ENCODE results near the gene RASA3. TPM values are rescaled to one million over a fixed set of nuclear protein-coding genes. Genes with fewer than 3 reads are reported as not detected.

RASA3 gene
- total RNA-seq, 1 experiment from 2014 or later = 9.1 TPM

DNA sequence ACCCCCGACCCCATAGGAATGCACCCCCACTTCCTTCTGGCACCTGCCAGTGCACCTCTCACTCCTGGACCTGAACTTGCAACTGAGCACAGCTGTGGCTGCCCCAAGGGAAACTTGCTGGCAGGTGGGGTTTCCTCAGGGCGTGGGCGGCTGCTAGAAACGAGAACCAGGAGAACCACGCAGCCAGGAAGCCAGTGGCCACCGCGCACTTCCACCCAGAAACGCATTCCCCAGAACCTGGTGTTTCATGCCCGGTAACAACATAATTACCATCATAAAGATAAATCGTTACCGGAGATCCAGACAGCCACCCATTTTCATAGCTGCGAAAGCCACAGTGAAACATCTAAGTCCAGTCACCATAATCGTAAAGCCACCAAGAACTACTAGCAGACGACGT is 83.4 kb downstream of the RASA3 start:
- H3K4me1 Mint-ChIP-seq (ENCODE audit: insufficient read depth, unreplicated experiment) = no peaks in the 10 kb centered on the region
- TF ChIP-seq, protein P1, sequence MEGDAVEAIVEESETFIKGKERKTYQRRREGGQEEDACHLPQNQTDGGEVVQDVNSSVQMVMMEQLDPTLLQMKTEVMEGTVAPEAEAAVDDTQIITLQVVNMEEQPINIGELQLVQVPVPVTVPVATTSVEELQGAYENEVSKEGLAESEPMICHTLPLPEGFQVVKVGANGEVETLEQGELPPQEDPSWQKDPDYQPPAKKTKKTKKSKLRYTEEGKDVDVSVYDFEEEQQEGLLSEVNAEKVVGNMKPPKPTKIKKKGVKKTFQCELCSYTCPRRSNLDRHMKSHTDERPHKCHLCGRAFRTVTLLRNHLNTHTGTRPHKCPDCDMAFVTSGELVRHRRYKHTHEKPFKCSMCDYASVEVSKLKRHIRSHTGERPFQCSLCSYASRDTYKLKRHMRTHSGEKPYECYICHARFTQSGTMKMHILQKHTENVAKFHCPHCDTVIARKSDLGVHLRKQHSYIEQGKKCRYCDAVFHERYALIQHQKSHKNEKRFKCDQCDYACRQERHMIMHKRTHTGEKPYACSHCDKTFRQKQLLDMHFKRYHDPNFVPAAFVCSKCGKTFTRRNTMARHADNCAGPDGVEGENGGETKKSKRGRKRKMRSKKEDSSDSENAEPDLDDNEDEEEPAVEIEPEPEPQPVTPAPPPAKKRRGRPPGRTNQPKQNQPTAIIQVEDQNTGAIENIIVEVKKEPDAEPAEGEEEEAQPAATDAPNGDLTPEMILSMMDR (IDR thresholded peaks at IDR 0.05; ENCODE audit: unreplicated experiment) = no peak
- intact Hi-C loops (cut with micrococcal nuclease) = no loop called here
- H3K27me3 Mint-ChIP-seq (ENCODE audit: insufficient read depth, unreplicated experiment) = no peaks in the 10 kb centered on the region
- BruUV-seq (replicated peaks) = no TSS peak
- ChIA-PET POLR2A (interaction anchor here (0.5 to 0.6 kb wide), 2 partner anchors 63 to 240 kb away, joined by 3 read pairs; no protein-coding TSS in a partner anchor), CTCF (interaction anchor here (1.1 kb wide), 1 partner anchor 185 kb away, joined by 3 read pairs; no protein-coding TSS in a partner anchor)
- no peaks in the 10 kb centered on the region for H3K9me3 Mint-ChIP-seq (ENCODE audit: unreplicated experiment)
- DNase-seq (ENCODE audit: unreplicated experiment) = no peak
- H3K4me3 Mint-ChIP-seq (ENCODE audit: unreplicated experiment) = no peak overlapping the region
- H3K27ac Mint-ChIP-seq (ENCODE audit: low read depth, unreplicated experiment) = no peak overlapping the region
- peaks cover 7% of the 10 kb centered on the region for H3K36me3 Mint-ChIP-seq (ENCODE audit: insufficient read depth, unreplicated experiment)

DNA sequence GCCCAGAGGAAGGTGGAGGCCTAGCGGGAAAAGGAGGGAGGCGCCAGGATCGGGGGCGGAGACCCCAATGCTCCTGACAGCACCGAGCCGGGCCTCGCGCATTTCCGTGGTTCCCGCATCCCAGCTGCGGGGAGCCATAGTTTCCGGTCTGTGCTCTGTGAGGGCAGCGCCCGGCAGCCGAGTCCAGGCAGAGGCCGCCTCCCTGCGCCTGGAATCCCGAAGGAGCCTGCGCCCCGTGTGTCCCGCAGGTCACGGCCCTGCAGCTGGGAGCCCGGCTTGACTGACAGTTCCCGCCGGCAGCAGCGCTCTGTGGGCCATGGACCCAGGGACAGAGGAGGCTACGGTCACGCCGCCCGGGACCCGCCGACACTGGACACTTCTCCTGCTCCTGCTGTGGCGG is 84.0 kb downstream of the RASA3 start:
- Mint-ChIP-seq H3K27me3 (ENCODE audit: insufficient read depth, unreplicated experiment) (no peaks in the 10 kb centered on the region), H3K4me3 (ENCODE audit: unreplicated experiment) (no peak overlapping the region), H3K4me1 (ENCODE audit: insufficient read depth, unreplicated experiment) (no peaks in the 10 kb centered on the region), H3K36me3 (ENCODE audit: insufficient read depth, unreplicated experiment) (peaks cover 7% of the 10 kb centered on the region), H3K27ac (ENCODE audit: low read depth, unreplicated experiment) (no peak overlapping the region), H3K9me3 (ENCODE audit: unreplicated experiment) (no peaks in the 10 kb centered on the region)
- intact Hi-C loops (cut with micrococcal nuclease) = no loop called here
- TF ChIP-seq, protein P1 (IDR thresholded peaks at IDR 0.05; ENCODE audit: unreplicated experiment) = no peak
- BruUV-seq (replicated peaks) = no TSS peak
- POLR2A ChIA-PET = interaction anchor here (0.5 kb wide), 1 partner anchor 64 kb away, joined by 3 read pairs; no protein-coding TSS in a partner anchor
- no peak for DNase-seq (ENCODE audit: unreplicated experiment)
- CTCF ChIA-PET = no interaction called here

DNA sequence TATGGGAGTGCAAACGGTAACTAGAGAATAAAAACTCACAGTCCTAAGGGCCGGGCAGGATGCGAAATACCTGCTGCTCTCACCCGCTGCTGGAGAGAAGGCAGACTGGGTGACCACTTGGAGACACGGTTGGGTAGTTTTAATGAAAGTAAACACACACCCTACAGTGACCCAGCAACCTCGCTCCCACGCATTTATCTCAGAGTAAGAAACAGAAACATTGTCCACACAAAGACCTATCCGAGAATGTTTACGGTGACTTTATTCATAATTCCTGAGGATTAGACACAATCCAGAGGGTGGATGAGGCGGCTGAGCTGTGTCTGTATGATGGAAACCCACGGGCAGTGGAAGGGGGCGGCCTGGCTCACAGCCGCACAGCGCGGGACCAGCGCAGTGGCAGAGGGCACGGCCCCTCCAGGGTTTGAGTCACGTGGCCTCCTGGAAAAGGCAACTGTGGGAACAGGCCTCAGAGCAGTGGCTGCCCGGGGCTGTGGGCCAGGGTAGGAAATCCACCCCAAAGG is 85.0 kb downstream of the RASA3 start:
- no peak for DNase-seq (ENCODE audit: unreplicated experiment)
- H3K9me3 Mint-ChIP-seq (ENCODE audit: unreplicated experiment) = no peaks in the 10 kb centered on the region
- H3K27ac Mint-ChIP-seq (ENCODE audit: low read depth, unreplicated experiment) = no peak overlapping the region
- TF ChIP-seq, protein P1 (IDR thresholded peaks at IDR 0.05; ENCODE audit: unreplicated experiment) = no peak
- intact Hi-C loops (cut with micrococcal nuclease) = no loop called here
- no TSS peak for BruUV-seq (replicated peaks)
- POLR2A ChIA-PET = no interaction called here
- no peaks in the 10 kb centered on the region for H3K4me1 Mint-ChIP-seq (ENCODE audit: insufficient read depth, unreplicated experiment)
- H3K27me3 Mint-ChIP-seq (ENCODE audit: insufficient read depth, unreplicated experiment) = no peaks in the 10 kb centered on the region
- H3K4me3 Mint-ChIP-seq (ENCODE audit: unreplicated experiment) = no peak overlapping the region
- peaks cover 7% of the 10 kb centered on the region for H3K36me3 Mint-ChIP-seq (ENCODE audit: insufficient read depth, unreplicated experiment)
- CTCF ChIA-PET = no interaction called here

DNA sequence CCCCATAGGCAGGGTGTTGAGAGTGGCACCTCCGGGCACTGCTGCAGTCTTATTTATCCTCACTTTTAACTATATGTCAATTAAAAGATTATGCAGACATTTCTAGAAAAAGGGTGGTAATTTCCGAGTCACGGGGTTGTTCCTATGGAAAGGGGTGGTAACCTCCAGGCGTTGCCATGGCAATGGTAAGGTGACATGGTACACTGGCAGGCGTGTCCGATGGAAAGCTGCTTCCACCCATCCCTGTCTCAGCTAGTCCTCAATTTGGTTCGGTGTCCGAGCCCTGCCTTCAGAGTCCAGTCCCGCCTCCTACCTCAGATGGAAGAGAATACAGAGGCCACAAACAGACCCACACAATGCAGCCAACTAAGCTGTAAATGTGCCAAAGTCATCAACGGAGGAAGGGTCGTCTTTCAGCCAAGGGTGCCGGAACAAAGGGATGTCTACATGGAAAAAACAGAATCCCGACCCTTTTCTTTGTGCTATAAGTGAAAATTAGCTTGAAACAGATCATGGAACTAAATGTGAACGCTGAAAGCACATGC is 85.9 kb downstream of the RASA3 start:
- no TSS peak for BruUV-seq (replicated peaks)
- intact Hi-C loops (cut with micrococcal nuclease) = no loop called here
- ChIA-PET POLR2A (no interaction called here), CTCF (interaction anchor here (0.6 kb wide), 1 partner anchor 685 kb away, joined by 3 read pairs; no protein-coding TSS in a partner anchor)
- Mint-ChIP-seq H3K4me3 (ENCODE audit: unreplicated experiment) (no peak overlapping the region), H3K36me3 (ENCODE audit: insufficient read depth, unreplicated experiment) (peaks cover 10% of the 10 kb centered on the region), H3K27me3 (ENCODE audit: insufficient read depth, unreplicated experiment) (no peaks in the 10 kb centered on the region), H3K9me3 (ENCODE audit: unreplicated experiment) (no peaks in the 10 kb centered on the region), H3K27ac (ENCODE audit: low read depth, unreplicated experiment) (no peak overlapping the region), H3K4me1 (ENCODE audit: insufficient read depth, unreplicated experiment) (no peaks in the 10 kb centered on the region)
- no peak for DNase-seq (ENCODE audit: unreplicated experiment)
- TF ChIP-seq, protein P1 (IDR thresholded peaks at IDR 0.05; ENCODE audit: unreplicated experiment) = no peak

All from MCF 10A (cell line).